Trophoblast cell (in vitro differentiated cells and primary cell): Measurements from ENCODE around the gene CPLANE2.

Source experiments
- DNase-seq, 2 donors: peaks; one replicate each; pipeline ENCODE4 v3.0.0-alpha.2; 2016
- H2AFZ ChIP-seq: 2 replicates; pipeline ENCODE4 v1.6.1; 2013; ENCODE audit warnings: low read length, moderate library complexity, mild to moderate bottlenecking; ENCODE audit not compliant: insufficient read depth, poor library complexity
- H2AK5ac ChIP-seq: 2 replicates; pipeline ENCODE4 v1.6.1; 2013; ENCODE audit warnings: mild to moderate bottlenecking, low read length
- H2BK120ac ChIP-seq: 2 replicates; pipeline ENCODE4 v1.6.1; 2013; ENCODE audit warnings: low read length, mild to moderate bottlenecking, moderate library complexity; ENCODE audit not compliant: insufficient read depth, poor library complexity
- H2BK12ac ChIP-seq: 2 replicates; pipeline ENCODE4 v1.6.1; 2013; ENCODE audit warnings: mild to moderate bottlenecking, low read length, moderate library complexity
- H2BK5ac ChIP-seq: 2 replicates; pipeline ENCODE4 v1.6.1; 2013; ENCODE audit warnings: low read length, low read depth, moderate library complexity, mild to moderate bottlenecking; ENCODE audit not compliant: poor library complexity
- H3K14ac ChIP-seq: 2 replicates; pipeline ENCODE4 v1.6.1; 2013; ENCODE audit warnings: mild to moderate bottlenecking, low read length
- H3K18ac ChIP-seq: 2 replicates; pipeline ENCODE4 v1.6.1; 2013; ENCODE audit warnings: mild to moderate bottlenecking, low read length
- H3K23ac ChIP-seq: 2 replicates; pipeline ENCODE4 v1.6.1; 2013; ENCODE audit warnings: low read length
- H3K27ac ChIP-seq: 2 replicates; pipeline ENCODE4 v1.5.1; 2013; ENCODE audit warnings: low read depth, mild to moderate bottlenecking, inconsistent platforms, low read length, moderate library complexity
- H3K27me3 ChIP-seq: 2 replicates; pipeline ENCODE4 v1.6.1; 2013; ENCODE audit warnings: inconsistent platforms, mild to moderate bottlenecking, low read length, moderate library complexity; ENCODE audit not compliant: insufficient read depth
- H3K36me3 ChIP-seq, 2 experiments: 1 replicate in 1 of 2; 2 replicates in 1 of 2; pipeline ENCODE4 v1.6.1; 2013; ENCODE audit warnings: low read length in 2 of 2, mild to moderate bottlenecking in 2 of 2, moderate library complexity in 1 of 2; ENCODE audit not compliant: insufficient read depth in 2 of 2, control insufficient read depth in 1 of 2
- H3K4ac ChIP-seq: 2 replicates; pipeline ENCODE4 v1.6.1; 2013; ENCODE audit warnings: low read depth, mild to moderate bottlenecking, low read length, moderate library complexity
- H3K4me1 ChIP-seq, 2 experiments: 1 replicate in 1 of 2; 2 replicates in 1 of 2; pipeline ENCODE4 v1.6.1; 2013; ENCODE audit warnings: low read length in 2 of 2, mild to moderate bottlenecking in 2 of 2, moderate library complexity in 1 of 2; ENCODE audit not compliant: insufficient read depth in 2 of 2, control insufficient read depth in 1 of 2
- H3K4me2 ChIP-seq: 2 replicates; pipeline ENCODE4 v1.6.1; 2013; ENCODE audit warnings: inconsistent platforms, mild to moderate bottlenecking, low read length, moderate library complexity
- H3K4me3 ChIP-seq: 2 replicates; pipeline ENCODE4 v1.5.1; 2013; ENCODE audit warnings: mild to moderate bottlenecking, low read depth, low read length, inconsistent platforms
- H3K79me1 ChIP-seq: one replicate; pipeline ENCODE4 v1.6.1; 2013; ENCODE audit warnings: low read length
- H3K79me2 ChIP-seq: 2 replicates; pipeline ENCODE4 v1.6.1; 2013; ENCODE audit warnings: low read length, mild to moderate bottlenecking; ENCODE audit not compliant: control insufficient read depth, insufficient read depth, poor library complexity
- H3K9ac ChIP-seq: 2 replicates; pipeline ENCODE4 v1.6.1; 2013; ENCODE audit warnings: mild to moderate bottlenecking, low read length
- H3K9me3 ChIP-seq: 2 replicates; pipeline ENCODE4 v1.6.1; 2013; ENCODE audit warnings: low read depth, mild to moderate bottlenecking, control low read depth, inconsistent platforms, low read length; ENCODE audit not compliant: insufficient read depth
- H4K12ac ChIP-seq: 2 replicates; pipeline ENCODE4 v1.6.1; 2013; ENCODE audit warnings: low read depth, mild to moderate bottlenecking, low read length, moderate library complexity
- H4K8ac ChIP-seq: 2 replicates; pipeline ENCODE4 v1.6.1; 2013; ENCODE audit warnings: low read depth, mild to moderate bottlenecking, low read length, moderate library complexity
- H4K91ac ChIP-seq: one replicate; pipeline ENCODE4 v1.6.1; 2013; ENCODE audit warnings: low read depth, mild to moderate bottlenecking, low read length, moderate library complexity
- WGBS: extraction: QIAGEN DNeasy Blood & Tissue Kit; methylation state at CpG from one replicate; pipeline ENCODE4 v1.1.7; 2013; ENCODE audit warnings: missing lambda C conversion rate; ENCODE audit not compliant: insufficient read length, insufficient coverage; ENCODE audit errors: extremely low coverage; 5-methylcytosine and 5-hydroxymethylcytosine counted together

The CPLANE2 gene

DNA sequence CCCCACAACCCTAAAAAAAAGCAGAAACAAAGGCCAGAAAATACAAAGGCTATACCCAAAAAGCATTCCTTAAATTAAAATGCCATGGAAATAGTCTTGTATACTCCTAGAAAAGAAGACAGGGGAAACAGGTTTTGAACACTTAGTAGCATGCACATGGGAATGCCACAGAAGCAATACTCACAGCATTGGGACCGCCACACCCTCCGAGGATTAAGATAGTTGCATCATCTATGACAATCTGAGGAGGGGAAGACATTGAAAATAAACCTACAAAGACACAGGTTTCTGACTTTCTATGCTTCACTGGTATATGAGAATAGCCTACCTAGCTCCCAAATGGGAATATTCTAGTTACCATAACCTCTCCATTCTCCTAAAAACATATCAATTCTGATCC lies 15.9 kb upstream of the CPLANE2 start:
- Histone ChIP-seq H2AFZ (no peak overlapping the region), H3K27me3 (no peaks in the 10 kb centered on the region), H3K36me3 (peaks cover 24 to 32% of the 10 kb centered on the region in 2 experiments), H3K14ac (no peak overlapping the region), H3K79me1 (no peaks in the 10 kb centered on the region), H3K4ac (no peak overlapping the region), H3K27ac (no peak overlapping the region), H3K18ac (no peak overlapping the region), H4K12ac (no peak overlapping the region), H3K4me2 (no peak overlapping the region), H2AK5ac (no peak overlapping the region), H2BK120ac (no peak overlapping the region), H3K4me3 (no peak overlapping the region), H2BK12ac (no peak overlapping the region), H3K9ac (no peak overlapping the region), H3K79me2 (no peaks in the 10 kb centered on the region), H2BK5ac (no peak overlapping the region), H4K8ac (no peak overlapping the region), H4K91ac (no peak overlapping the region), H3K23ac (no peak overlapping the region), H3K4me1 (no peaks in the 10 kb centered on the region), H3K9me3 (no peaks in the 10 kb centered on the region)
- DNase-seq = no peak
- no CpG with 5 or more reads among the region's 2 CpGs for WGBS

DNA sequence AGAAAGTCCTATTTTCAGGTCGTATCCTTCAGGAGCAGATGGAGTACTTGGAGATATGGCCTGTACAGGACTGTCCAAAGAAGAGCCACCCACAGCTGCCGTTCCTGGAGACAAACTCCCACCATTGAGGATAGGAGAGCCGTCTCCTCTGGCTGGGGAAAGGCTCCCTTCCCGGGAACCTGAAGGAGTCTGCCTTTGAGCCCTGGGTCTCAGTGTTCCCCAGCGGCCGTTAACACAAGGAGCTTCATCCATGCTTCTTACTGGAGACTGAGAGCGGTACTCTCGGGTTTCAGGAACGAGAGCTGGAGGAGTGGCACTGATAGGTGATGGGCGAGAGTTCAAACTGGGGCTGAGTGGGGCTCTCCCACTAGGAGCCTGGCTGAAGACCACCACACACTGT lies 14.4 kb upstream of the CPLANE2 start:
- WGBS = no CpG with 5 or more reads among the region's 10 CpGs

GRCh38 chr1:16250524-16251251 lies 13.7 kb upstream of the CPLANE2 start:
- H3K79me2 ChIP-seq = no peaks in the 10 kb centered on the region
- no peak overlapping the region for H3K9ac ChIP-seq
- H4K91ac ChIP-seq = no peak overlapping the region
- H2AK5ac ChIP-seq = no peak overlapping the region
- H3K4ac ChIP-seq = no peak overlapping the region
- no peak overlapping the region for H4K8ac ChIP-seq
- no peak overlapping the region for H2AFZ ChIP-seq
- no peaks in the 10 kb centered on the region for H3K4me1 ChIP-seq
- no peaks in the 10 kb centered on the region for H3K79me1 ChIP-seq
- no peaks in the 10 kb centered on the region for H3K9me3 ChIP-seq
- H3K36me3 ChIP-seq = peaks cover 25 to 37% of the 10 kb centered on the region in 2 experiments
- no peak overlapping the region for H2BK120ac ChIP-seq
- H3K18ac ChIP-seq = no peak overlapping the region
- no peak overlapping the region for H2BK5ac ChIP-seq
- DNase-seq = no peak
- no peaks in the 10 kb centered on the region for H3K27me3 ChIP-seq
- no peak overlapping the region for H3K4me2 ChIP-seq
- no peak overlapping the region for H3K14ac ChIP-seq
- H2BK12ac ChIP-seq = no peak overlapping the region
- H3K23ac ChIP-seq = no peak overlapping the region
- WGBS = no CpG with 5 or more reads among the region's 15 CpGs
- no peak overlapping the region for H4K12ac ChIP-seq
- no peak overlapping the region for H3K4me3 ChIP-seq
- no peak overlapping the region for H3K27ac ChIP-seq

More for the DNA sequence above, 14.4 kb upstream of the CPLANE2 start:
- H3K27me3 ChIP-seq = no peaks in the 10 kb centered on the region
- no peak overlapping the region for H3K23ac ChIP-seq
- no peak overlapping the region for H4K12ac ChIP-seq
- no peak overlapping the region for H3K27ac ChIP-seq
- H3K9ac ChIP-seq = no peak overlapping the region
- no peaks in the 10 kb centered on the region for H3K79me2 ChIP-seq
- no peak overlapping the region for H3K18ac ChIP-seq
- no peak overlapping the region for H4K8ac ChIP-seq
- no peaks in the 10 kb centered on the region for H3K79me1 ChIP-seq
- no peak overlapping the region for H3K14ac ChIP-seq
- no peak overlapping the region for H2AK5ac ChIP-seq
- no peak overlapping the region for H2BK120ac ChIP-seq
- H3K4me3 ChIP-seq = no peak overlapping the region
- no peak overlapping the region for H3K4me2 ChIP-seq
- H3K9me3 ChIP-seq = no peaks in the 10 kb centered on the region
- H4K91ac ChIP-seq = no peak overlapping the region
- no peak overlapping the region for H3K4ac ChIP-seq
- H2BK12ac ChIP-seq = no peak overlapping the region
- H3K4me1 ChIP-seq = no peaks in the 10 kb centered on the region
- DNase-seq = no peak
- peaks cover 24 to 37% of the 10 kb centered on the region in 2 experiments for H3K36me3 ChIP-seq
- no peak overlapping the region for H2AFZ ChIP-seq
- no peak overlapping the region for H2BK5ac ChIP-seq

DNA sequence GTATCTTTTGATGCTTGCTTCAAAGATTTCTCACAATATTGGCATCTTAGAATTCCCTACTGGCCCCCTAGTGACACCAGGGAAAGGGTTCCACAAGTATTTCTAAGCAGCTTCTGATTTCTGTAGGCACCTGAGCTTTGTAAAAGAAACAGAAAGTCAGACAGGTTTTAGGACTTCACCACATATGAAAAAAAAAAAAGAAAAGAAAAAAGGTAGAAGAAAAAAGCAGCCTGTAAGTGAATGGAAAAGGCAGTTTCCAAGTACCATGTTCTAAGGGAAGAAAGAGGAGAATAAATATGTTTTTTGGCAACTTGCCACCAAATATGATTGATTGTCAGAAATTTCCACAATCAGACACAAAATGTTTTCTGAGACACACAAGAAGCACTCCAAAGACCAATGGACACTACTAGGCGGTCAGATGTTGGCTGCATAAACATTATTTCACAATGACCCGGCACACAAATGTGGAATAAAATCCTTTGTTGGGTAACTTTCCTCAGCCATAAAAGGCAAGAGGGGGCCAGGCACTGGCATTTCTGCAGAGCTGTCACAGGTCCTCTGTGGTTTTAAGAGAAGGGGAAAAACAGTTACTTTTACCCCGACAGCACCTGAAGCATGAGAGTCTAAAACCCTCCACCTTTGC lies 12.7 kb upstream of the CPLANE2 start:
- Histone ChIP-seq H3K79me2 (no peaks in the 10 kb centered on the region), H2AFZ (no peak overlapping the region), H3K9ac (no peak overlapping the region), H2BK12ac (no peak overlapping the region), H3K9me3 (no peaks in the 10 kb centered on the region), H2AK5ac (no peak overlapping the region), H3K79me1 (no peaks in the 10 kb centered on the region), H3K4me3 (no peak overlapping the region), H3K36me3 (peaks cover 22 to 30% of the 10 kb centered on the region in 2 experiments), H2BK120ac (no peak overlapping the region), H3K18ac (no peak overlapping the region), H3K4me2 (no peak overlapping the region), H3K14ac (no peak overlapping the region), H3K23ac (no peak overlapping the region), H4K8ac (no peak overlapping the region), H2BK5ac (no peak overlapping the region), H3K27ac (no peak overlapping the region), H3K4ac (no peak overlapping the region), H4K91ac (no peak overlapping the region), H4K12ac (no peak overlapping the region), H3K4me1 (no peaks in the 10 kb centered on the region), H3K27me3 (no peaks in the 10 kb centered on the region)
- DNase-seq = no peak
- no CpG with 5 or more reads among the region's 3 CpGs for WGBS
